HCT116 (cell line): Measurements from ENCODE around the gene ACSS2.

Experiments used
- CTCF ChIP-seq, 3 experiments: fragments of 200-600 bp in 1 of 3; sonication (generic) in 1 of 3; IDR thresholded peaks in 2 of 3; conservative IDR thresholded peaks in 1 of 3; 2 replicates each; pipeline ENCODE4 v1.5.1; 2012 to 2017; ENCODE audit warnings: low read depth in 2 of 3, low read length in 2 of 3, antibody characterized with exemption in 1 of 3, borderline replicate concordance in 1 of 3, control low read depth in 1 of 3, mild to moderate bottlenecking in 1 of 3, mixed read lengths in 1 of 3, mixed run types in 1 of 3, moderate library complexity in 1 of 3; ENCODE audit not compliant: insufficient read depth in 1 of 3
- EZH2 ChIP-seq: fragments of 200-600 bp; sonication (generic); IDR thresholded peaks from 2 replicates; pipeline ENCODE4 v1.6.1; 2017; ENCODE audit warnings: antibody characterized with exemption, mixed run types
- EZH2phosphoT487 ChIP-seq: fragments of 200-600 bp; IDR thresholded peaks from 2 replicates; pipeline ENCODE4 v1.6.1; 2018; ENCODE audit warnings: antibody characterized with exemption, borderline replicate concordance
- JUND ChIP-seq: IDR thresholded peaks from 2 replicates; pipeline ENCODE4 v1.6.1; 2012
- POLR2A ChIP-seq: IDR thresholded peaks from 2 replicates; pipeline ENCODE4 v1.7.0; 2011; ENCODE audit warnings: borderline replicate concordance; ENCODE audit not compliant: insufficient read depth, insufficient read length; ENCODE audit errors: extremely low read depth
- POLR2AphosphoS5 ChIP-seq: IDR thresholded peaks from 2 replicates; pipeline ENCODE4 v1.6.1; 2011; ENCODE audit warnings: mild to moderate bottlenecking, low read depth, low read length, moderate library complexity
- RAD21 ChIP-seq: IDR thresholded peaks from 2 replicates; pipeline ENCODE4 v1.6.1; 2012; ENCODE audit warnings: low read depth, mild to moderate bottlenecking
- REST ChIP-seq: IDR thresholded peaks from 2 replicates; pipeline ENCODE4 v1.6.1; 2012; ENCODE audit warnings: low read depth
- SIN3A ChIP-seq: IDR thresholded peaks from 2 replicates; pipeline ENCODE4 v1.6.1; 2012; ENCODE audit warnings: low read depth
- TCF7L2 ChIP-seq: IDR thresholded peaks from 2 replicates; pipeline ENCODE4 v1.7.0; 2011; ENCODE audit warnings: borderline replicate concordance, inconsistent platforms; ENCODE audit not compliant: insufficient read depth, insufficient read length; ENCODE audit errors: extremely low read depth
- YY1 ChIP-seq: IDR thresholded peaks from 2 replicates; pipeline ENCODE4 v1.6.1; 2011; ENCODE audit warnings: low read length, low read depth, moderate library complexity, mild to moderate bottlenecking; ENCODE audit not compliant: insufficient replicate concordance; ENCODE audit errors: extremely low read depth
- ZBTB33 ChIP-seq: IDR thresholded peaks from 2 replicates; pipeline ENCODE4 v1.6.1; 2011; ENCODE audit warnings: mild to moderate bottlenecking, low read length, moderate library complexity; ENCODE audit not compliant: insufficient replicate concordance; ENCODE audit errors: extremely low read depth

GRCh38 chr20:34945315-34946077, 69.1 kb downstream of the ACSS2 start:
- TF ChIP-seq CTCF (IDR thresholded peaks at IDR 0.05 in 2 of 3, conservative IDR thresholded peaks at IDR 0.05 in 1 of 3; ENCODE audit: borderline replicate concordance in 1 of 3, insufficient read depth in 1 of 3, low read depth in 2 of 3, low read length in 2 of 3) (no peak), POLR2AphosphoS5 (no peak), RAD21 (no peak), TCF7L2 (no peak), YY1 (no peak), EZH2phosphoT487 (no peak), EZH2 (no peak), REST (no peak), POLR2A (no peak), SIN3A (no peak), JUND (no peak), ZBTB33 (no peak)
